LNCaP clone FGC (cell line): ENCODE data around the gene ADARB2.

Experiments
- DNase-seq: peaks from one replicate; pipeline ENCODE4 v3.0.0-alpha.2; 2011; ENCODE audit warnings: low read depth
- H3K4me3 ChIP-seq: 2 replicates; pipeline ENCODE4 v1.5.1; 2011; ENCODE audit warnings: mild to moderate bottlenecking, low read depth, low read length, control low read depth
- CTCF ChIP-seq: IDR thresholded peaks from 2 replicates; pipeline ENCODE4 v1.5.1; 2012; ENCODE audit warnings: mild to moderate bottlenecking; ENCODE audit not compliant: control insufficient read depth, insufficient read depth; ENCODE audit errors: extremely low read depth

ADARB2 gene

GRCh38 chr10:1171586-1171985 is 565.7 kb downstream of the ADARB2 start:
- no peak overlapping the region for H3K4me3 ChIP-seq
- DNase-seq = no peak
- no peak for TF ChIP-seq CTCF

GRCh38 chr10:1171182-1171581 is 566.1 kb downstream of the ADARB2 start:
- TF ChIP-seq CTCF = no peak
- no peak for DNase-seq
- no peak overlapping the region for H3K4me3 ChIP-seq

GRCh38 chr10:1170867-1171180 is 566.5 kb downstream of the ADARB2 start:
- H3K4me3 ChIP-seq = no peak overlapping the region
- DNase-seq = no peak
- no peak for TF ChIP-seq CTCF

- H3K4me3 ChIP-seq = no peak overlapping the region
- DNase-seq = no peak
- TF ChIP-seq CTCF = no peak
Measured at GRCh38 chr10:1169981-1170866, 567.1 kb downstream of the ADARB2 start.

- H3K4me3 ChIP-seq = no peak overlapping the region
- no peak for TF ChIP-seq CTCF
- no peak for DNase-seq
Measured at GRCh38 chr10:1169186-1169885, 568.0 kb downstream of the ADARB2 start.

- no peak overlapping the region for H3K4me3 ChIP-seq
- DNase-seq = no peak
- TF ChIP-seq CTCF = no peak
Measured at GRCh38 chr10:1168763-1169162, 568.6 kb downstream of the ADARB2 start.

- DNase-seq = no peak
- TF ChIP-seq CTCF = no peak
- H3K4me3 ChIP-seq = no peak overlapping the region
Measured at GRCh38 chr10:1166828-1167275, 570.5 kb downstream of the ADARB2 start.
